Stimulated activated CD4-positive, alpha-beta T cell treated with anti-CD3 and anti-CD28 coated beads, TNF-alpha, amount 100 ng/mL, for 4 hours (primary cell): Measurements from ENCODE around the gene GJD3.
"Not testable (repeated sequence)": the region's sequence is repeated elsewhere in the genome, so short reads cannot be mapped to it uniquely, and the experiment has no call there.

Experiments
- DNase-seq, 3 experiments: peaks; one replicate each; pipeline ENCODE4 v3.0.0-alpha.2; 2020; ENCODE audit warnings: low read depth in 3 of 3

GJD3 gene

DNA sequence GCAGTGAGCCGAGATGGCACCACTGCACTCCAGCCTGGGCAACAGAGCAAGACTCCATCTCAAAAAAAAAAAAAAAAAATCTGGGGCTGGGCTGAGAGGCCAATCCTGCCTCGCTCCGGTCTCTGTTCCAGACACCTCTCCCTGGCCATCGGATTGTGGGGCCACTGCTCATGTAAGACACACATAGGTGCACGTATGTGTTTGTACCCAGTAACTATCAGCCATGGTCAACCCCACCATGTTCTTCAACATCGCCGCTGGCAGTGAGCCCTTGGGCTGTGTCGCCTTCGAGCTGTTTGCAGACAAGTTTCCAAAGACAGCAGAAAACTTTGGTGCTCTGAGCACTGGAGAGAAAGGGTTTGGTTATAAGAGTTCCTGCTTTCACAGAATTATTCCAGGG is 3.2 kb upstream of the GJD3 start:
- DNase-seq: not testable (repeated sequence)

DNA sequence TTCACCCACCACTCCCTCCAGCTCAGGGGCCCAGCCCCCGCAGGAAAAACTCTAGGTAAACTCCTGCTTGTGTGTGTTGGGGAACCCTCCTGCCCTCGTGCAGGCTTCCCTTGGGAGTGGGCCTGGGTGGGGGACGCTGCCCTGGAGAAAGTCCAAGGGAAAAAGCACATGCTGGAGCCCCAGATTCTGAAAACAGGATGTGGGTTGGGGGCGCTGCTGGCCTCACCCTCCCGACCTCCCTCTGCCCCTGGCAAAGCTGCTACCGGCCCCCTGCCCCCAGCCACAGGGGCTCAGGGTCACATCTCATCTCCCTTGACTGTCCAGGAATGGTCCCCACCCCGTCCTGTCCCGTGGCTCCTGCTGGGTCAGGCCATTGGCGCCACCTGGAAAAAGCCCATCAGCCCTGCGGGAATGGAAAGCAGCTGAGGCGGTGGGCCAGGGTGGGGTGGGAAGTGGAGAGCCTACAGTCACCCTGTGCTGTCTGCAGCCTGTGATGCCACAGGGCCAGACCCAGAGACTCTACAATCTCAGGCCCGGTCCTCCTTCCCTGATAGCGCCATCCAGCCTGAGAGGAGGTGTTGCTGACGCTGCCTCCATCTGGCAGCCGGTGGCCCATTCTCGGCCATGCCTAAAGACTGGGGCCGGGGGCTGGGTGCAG is 2.5 kb upstream of the GJD3 start:
- no peak for DNase-seq

DNA sequence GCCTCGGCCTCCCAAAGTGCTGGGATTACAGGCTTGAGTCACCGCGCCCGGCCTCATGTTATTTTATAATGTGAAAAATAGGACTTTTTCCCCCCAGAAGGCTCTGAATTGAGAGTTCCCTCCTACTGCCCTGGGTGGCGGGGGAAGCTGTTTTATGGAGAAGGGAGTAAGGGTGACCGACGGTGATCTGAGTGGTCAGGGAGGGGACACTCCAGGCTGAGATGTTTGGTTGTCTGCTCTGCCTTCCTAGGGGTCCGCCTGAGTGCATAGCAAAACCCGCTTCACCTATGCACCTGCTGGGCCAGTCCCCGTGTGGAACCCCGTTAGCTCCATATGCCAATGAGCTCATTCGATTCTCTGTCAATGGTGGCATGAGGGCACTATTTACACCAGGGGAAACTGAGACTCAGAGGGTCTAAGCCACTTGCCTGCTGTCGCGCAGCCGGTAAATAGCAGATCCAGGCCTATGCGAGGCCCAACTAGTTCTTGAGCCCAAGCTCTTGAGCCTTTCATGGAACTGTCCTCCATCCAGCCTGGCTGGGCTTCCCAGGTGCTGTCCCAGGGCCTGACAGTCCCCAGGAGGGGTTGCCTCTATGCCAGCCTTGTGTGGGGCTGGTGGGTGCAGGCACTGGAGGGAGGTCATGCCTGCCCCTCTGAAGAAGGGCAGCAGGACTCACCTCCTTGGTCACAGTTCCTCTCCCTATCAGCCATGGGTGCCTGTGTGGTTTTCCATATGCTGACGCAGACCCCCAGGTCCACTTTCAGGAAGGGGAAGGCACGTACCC is 1.7 kb upstream of the GJD3 start:
- DNase-seq: no peak

DNA sequence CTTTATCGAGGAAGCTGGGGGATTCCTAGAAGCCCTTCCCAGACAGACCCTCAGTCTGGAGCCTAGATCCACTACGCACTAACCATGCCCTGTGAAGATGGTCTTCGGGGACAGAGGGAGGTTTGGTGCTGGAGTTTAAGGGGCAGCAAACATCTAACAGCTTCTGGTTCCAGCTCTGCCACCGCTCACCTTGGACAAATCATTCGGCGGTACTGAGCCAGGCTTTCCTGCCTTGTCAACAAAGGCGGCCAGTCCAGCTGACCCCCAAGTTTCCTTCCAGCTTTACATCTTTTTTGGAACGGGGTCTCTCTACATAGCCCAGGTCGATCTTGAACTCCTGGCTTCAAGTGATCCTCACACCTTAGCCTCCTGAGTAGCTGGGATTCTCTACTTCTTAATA is 369 bp upstream of the GJD3 start:
- no peak for DNase-seq

DNA sequence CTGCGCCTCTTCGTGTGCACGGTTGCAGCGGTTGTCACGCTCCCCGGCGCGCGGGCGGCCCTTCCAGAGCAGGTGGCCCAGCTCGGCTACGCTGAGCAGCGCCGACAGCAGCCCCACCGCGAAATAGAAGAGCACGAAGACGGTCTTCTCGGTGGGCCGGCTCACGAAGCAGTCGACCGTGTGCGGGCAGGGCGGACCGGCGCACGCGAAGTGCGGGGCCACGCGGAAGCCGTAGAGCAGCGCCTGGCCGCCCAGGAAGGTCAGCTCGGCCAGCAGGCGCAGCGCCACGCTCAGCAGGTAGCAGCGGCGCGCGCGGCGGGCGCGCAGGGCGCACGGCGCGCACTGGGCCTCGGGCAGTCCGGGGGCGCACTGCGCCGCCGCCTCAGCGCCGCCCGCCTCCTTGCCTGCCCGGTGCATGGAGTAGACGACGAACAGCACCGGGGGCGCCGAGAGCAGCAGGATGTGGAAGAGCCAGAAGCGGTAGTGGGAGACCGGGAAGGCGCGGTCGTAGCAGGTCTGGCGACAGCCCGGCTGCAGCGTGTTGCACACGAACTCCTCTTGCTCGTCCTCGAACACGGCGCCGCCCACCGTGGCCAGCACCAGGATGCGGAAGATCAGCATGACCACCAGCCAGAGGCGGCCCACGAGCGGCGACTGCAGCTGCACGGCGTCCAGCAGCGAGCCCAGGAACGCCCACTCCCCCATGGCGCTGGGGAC is 1.3 kb downstream of the GJD3 start:
- no peak for DNase-seq

DNA sequence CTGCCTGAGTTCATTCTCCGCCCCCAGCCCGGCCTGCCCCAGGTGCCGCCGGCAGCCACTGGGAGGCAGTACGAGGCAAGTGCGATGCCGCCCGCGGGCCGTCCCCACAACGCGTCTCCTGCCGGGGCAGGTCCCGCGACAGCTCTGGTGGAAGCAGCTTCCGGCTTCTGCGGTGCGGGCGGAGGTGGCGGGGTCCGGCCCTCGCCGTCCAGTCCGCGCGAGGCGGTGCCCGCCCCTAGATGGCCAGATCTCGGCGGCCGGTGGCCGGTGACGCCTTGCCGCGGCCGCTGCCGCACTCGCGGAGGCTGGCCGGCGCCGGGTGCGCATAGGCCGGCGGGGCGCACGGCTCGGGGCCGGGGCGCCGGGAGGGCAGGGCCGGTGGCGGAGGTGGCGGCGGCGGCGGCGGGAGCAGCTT is 1.8 kb downstream of the GJD3 start:
- DNase-seq: peak; percentile 63 to 73 (median 69)

DNA sequence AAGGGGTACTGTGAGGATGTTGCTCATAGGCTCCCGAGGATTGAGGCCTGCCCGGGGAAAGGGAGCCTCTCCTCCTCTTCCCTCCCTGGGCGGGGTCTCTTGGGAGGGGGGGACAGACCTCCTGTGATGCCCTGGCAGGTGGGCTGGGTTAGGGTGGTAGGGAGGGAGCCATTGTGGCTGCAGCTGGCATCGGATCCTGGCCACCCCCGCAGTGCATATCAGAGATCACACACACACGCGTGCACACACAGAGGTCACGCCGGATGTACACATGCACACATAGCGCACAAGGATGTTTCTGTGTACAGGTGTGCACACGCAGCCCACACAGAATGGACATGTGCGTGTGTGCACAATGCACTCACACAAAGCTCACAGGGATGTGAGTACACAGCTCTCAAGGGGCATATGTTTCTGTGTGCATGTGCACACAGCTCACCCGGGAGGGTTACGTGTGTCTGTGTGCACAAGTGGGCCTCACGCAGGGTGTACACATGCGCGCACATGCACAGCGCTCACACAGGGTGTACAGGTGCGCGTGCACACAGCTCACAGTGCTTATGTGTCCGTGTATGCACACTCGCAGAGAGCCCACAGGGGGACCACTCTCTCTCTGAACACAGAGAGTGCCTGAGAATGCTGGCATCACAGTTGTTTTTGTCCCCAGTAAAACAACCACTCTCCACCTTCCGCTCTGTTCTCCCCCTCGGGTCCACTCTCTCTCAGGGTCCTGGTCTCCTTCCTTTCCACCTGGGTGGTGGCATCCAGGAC is 2.4 kb downstream of the GJD3 start:
- DNase-seq: no peak

DNA sequence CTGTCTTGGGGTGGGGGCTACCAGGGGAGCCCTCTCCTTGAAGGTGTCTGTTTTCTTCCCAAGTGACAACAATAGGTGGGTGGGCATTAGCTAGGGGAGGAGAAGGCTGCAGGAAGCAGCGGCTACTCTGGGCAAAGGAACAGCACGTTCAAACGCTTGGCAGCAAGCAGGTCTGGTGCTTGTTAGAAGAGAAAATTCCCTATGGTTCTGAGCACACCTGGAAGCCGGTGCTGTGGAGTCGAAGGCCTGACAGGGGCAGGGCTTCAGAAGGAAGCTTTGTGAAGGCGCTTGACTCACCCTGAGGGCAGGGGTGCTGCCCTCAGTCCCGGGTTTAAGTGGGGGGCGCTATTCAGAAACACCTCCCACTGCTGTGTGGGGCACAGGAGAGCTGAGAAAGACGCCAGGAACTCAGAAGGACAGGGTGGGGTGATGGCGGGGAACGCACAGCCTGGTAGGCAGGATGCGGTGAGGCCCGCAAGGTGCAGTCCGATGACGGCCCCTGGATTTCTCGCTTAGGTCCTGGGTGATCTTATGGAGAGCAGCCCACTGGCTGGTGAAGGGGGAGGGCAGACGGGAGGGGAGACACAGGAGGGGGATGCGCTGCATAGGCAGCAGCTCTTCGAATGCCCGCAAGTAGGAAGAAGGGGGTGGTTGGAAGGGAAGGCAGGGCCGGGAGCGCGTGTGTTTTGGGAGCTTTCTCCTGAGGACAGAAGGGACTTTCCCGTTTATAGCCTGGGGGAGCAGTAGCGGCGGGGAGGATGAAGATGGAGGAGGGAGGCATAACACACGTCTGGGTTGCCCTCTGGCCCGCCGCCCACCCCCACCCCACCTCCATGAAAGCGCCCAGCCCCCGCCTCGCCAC is 3.2 kb downstream of the GJD3 start:
- DNase-seq: no peak

DNA sequence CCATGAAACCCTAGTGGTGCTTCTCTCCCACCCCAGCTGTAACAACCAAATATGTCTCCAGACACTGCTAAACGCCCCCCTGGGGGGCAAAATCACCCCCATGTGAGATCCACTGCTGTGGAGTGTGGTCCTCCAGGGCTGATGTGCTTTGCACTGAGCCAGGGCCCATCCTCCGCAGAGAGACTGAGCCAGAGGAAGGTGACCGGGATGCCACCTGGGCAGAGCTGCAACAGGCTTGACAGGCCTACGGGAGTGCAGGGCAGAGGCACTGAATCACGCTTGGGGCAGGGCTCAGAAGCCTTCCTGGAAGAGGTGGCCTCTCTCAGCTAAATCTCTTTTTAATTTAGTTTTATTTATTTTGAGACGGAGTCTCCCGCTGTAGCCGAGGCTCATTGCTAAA is 4.4 kb downstream of the GJD3 start:
- no peak for DNase-seq

DNA sequence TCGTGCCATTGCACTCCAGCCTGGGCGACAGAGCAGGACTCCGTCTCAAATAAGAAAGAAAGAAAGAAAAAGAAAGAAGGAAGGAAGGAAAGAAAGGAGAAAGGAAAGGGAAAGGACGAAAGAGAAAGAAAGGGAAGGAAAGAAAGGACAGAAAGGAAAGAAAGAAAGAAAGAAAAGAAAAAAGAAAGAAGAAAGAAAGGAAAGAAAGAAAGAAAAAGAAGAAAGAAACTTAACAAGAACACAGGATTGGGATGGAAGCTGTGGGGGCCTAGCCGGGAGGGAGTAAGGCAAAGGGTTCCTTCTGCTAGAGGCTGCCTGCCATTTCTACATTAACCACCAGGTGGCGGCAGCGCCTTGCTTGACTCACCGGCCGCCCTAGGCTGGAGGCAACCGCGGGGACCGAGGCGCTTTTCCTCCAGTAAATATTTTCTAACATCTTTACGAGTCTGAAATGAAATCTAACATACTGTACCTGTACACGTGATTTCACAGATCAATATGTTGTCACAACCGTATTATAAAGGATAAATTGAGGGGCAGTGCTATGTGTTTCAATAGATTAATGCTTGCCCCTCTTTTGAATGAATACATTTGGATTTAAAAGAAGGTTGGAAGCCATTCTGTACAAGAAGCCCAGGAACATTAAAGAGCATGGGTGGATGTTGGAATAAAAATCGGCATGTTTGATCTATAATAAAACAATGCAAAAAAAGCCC is 6.1 kb downstream of the GJD3 start:
- peak; percentile 78 to 90 (median 85) for DNase-seq

DNA sequence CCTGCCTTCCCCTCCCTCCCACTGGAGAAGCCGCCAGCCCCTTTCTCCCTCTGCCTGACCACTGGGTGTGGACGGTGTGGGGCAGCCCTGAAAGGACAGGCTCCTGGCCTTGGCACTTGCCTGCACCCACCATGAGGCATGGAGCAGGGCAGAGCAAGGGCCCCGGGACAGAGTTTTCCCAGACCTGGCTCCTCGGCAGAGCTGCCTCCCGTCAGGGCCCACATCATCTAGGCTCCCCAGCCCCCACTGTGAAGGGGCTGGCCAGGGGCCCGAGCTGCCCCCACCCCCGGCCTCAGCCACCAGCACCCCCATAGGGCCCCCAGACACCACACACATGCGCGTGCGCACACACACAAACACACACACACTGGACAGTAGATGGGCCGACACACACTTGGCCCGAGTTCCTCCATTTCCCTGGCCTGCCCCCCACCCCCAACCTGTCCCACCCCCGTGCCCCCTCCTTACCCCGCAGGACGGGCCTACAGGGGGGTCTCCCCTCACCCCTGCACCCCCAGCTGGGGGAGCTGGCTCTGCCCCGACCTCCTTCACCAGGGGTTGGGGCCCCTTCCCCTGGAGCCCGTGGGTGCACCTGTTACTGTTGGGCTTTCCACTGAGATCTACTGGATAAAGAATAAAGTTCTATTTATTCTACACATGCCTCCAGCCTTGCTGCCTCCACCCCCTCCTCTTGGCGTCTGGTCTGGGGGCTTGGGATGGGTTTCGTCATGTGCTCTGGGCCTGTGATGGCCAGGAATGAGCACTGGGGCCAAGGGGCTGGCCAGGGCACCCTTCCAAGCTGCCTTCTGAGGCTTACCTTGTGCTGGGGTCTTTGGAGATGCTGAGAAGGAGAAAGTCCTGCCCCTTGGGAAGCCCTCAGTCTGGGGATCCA is 7.3 kb downstream of the GJD3 start:
- no peak for DNase-seq

DNA sequence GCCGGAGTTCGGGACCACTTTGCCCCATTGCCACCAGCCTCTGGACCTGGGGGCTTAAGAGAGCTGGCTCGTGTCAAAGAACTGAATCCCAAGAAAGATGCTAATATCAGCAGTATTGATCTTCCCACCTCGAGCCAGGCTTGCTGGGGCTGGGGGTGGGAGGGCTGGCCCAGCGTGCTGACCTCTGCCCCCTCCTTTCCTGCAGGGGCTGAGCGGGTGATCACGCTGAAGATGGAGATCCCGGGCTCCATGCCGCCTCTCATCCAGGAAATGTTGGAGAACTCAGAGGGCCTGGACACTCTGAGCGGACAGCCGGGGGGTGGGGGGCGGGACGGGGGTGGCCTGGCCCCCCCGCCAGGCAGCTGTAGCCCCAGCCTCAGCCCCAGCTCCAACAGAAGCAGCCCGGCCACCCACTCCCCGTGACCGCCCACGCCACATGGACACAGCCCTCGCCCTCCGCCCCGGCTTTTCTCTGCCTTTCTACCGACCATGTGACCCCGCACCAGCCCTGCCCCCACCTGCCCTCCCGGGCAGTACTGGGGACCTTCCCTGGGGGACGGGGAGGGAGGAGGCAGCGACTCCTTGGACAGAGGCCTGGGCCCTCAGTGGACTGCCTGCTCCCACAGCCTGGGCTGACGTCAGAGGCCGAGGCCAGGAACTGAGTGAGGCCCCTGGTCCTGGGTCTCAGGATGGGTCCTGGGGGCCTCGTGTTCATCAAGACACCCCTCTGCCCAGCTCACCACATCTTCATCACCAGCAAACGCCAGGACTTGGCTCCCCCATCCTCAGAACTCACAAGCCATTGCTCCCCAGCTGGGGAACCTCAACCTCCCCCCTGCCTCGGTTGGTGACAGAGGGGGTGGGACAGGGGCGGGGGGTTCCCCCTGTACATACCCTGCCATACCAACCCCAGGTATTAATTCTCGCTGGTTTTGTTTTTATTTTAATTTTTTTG is 8.5 kb downstream of the GJD3 start:
- DNase-seq: no peak

DNA sequence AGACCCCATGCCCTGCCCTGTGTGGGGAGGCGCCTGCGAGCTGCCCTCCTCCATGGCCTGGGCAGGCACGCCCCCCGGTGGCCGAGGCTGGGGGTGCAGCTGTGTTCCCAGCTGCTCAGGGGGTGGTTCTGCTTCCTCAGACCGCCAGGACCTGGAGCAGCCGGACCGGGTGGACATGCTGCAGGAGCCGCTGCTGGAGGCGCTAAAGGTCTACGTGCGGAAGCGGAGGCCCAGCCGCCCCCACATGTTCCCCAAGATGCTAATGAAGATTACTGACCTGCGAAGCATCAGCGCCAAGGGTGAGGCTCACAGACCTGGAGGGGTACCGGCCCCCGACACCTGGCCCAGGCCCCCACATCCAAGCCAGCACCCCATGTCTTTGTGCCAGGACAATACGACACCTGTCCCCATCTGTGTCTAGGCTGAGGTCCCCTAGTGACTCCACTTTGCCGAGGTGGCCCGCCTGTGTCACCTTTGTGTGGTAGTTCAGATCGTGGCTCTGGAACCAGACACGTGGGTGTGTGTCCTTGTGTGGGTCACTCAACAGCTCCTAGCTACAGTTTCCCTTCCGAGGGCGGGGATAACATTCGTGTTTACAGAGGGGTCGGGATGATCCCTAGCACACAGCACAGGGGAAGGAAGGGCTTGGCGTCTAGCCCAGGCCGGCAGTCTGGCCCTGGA is 9.3 kb downstream of the GJD3 start:
- peak; percentile 59 to 74 (median 59) for DNase-seq

DNA sequence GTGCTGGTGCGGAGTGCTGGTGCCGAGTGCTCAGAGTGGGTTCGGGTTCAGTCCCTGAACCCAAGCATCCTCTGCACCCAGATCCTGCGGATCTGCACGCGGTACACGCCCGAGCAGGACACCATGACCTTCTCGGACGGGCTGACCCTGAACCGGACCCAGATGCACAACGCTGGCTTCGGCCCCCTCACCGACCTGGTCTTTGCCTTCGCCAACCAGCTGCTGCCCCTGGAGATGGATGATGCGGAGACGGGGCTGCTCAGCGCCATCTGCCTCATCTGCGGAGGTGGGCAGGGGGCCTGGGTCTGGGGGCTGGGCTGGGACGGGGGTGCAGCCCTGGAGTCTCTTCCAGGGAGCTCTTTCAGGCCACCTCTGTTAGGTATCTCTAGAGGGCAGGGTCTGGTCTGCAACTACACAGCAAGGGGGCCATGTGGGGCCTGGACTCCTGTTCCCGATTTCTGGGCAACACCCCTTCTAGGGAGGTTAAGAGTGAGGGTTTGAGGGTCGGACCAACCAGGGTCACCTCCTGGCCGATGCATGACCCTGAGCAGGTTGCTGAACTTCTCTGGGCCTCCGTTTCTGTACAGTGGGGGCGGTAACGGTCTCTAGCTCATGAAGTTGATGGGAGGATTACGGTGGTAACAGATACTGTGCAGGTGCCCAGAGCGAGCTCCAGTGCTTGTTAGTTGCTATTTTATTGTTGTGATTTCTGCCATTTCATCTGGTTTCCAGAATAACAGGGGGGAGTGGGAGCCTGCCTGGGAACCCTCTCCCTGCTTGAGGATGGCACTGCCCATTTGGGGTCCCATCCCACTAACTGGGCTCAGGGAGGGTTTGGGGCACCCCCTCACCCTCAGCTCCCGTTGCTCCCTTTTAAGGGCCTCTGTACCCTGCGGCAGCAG is 10.1 kb downstream of the GJD3 start:
- no peak for DNase-seq

DNA sequence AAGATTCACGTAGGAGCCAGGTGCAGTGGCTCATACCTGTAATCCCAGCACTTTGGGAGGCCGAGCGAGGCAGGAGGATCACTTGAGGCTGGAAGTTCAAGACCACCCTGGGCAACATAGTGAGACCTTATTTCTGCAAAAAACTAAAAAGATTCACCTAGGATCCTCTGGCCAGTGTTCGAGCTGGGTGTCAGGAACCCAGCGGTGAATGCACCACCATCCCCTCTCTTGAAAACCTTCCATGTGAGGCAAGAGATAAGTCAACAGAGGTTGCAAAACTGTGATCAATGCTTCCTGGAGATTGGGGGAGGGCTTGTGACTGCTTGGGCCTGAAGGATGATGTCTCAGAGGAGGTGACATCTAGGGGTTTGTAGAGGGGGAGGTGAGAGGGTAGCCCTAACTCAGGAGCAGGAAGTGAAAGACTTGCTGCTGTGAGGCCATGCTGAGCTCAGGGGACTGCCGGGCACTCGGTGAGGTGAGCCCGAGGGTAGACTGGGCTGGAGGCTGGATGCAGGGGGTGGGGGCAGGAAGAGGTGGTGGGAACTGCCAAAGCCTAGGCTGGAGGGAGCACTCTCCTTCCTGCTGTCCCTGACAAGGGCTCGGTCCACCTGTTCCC is 11.7 kb downstream of the GJD3 start:
- no peak for DNase-seq

DNA sequence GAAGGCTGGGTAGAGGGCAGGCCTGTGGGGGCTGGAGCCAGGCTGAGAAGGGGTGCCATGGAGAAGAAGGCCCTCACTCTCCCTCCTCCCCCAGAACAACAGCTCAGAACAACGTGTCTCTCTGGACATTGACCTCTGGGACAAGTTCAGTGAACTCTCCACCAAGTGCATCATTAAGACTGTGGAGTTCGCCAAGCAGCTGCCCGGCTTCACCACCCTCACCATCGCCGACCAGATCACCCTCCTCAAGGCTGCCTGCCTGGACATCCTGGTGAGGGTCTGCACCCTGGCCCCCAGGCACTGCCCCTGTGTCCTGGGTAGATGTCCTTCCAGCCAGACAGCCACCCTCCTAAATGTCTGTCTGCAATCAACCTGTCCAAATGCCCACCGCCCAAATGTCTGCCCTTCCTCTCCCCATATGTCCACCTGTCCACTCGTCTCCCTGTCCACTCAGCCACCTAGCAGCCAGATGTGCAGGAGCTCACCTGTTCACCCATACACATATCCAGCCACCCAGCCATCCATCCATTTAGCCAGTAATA is 12.2 kb downstream of the GJD3 start:
- no peak for DNase-seq
